SJCRH30 (cell line): ENCODE measurements around the gene CELSR1. TPM values are rescaled to one million over a fixed set of nuclear protein-coding genes. Genes with fewer than 3 reads are reported as not detected.

Experiments
- DNase-seq, 2 experiments: peaks; one replicate each; pipeline ENCODE4 v3.0.0-alpha.2; 2015 to 2020
- H3K27ac ChIP-seq: fragments of 250-450 bp; sonication (Bioruptor Pico); 2 replicates; pipeline ENCODE4 v1.5.1; 2020; ENCODE audit warnings: mild to moderate bottlenecking, moderate library complexity
- H3K27me3 ChIP-seq: fragments of 250-450 bp; sonication (Bioruptor Pico); 2 replicates; pipeline ENCODE4 v1.5.1; 2020; ENCODE audit warnings: mild to moderate bottlenecking, moderate library complexity
- H3K36me3 ChIP-seq: fragments of 250-450 bp; sonication (Bioruptor Pico); 2 replicates; pipeline ENCODE4 v1.5.1; 2020; ENCODE audit warnings: mild to moderate bottlenecking, moderate library complexity
- H3K4me1 ChIP-seq: fragments of 250-450 bp; sonication (Bioruptor Pico); 2 replicates; pipeline ENCODE4 v1.5.1; 2020; ENCODE audit warnings: mild to moderate bottlenecking, moderate library complexity
- H3K4me3 ChIP-seq: fragments of 250-450 bp; sonication (Bioruptor Pico); 2 replicates; pipeline ENCODE4 v1.5.1; 2020; ENCODE audit warnings: mild to moderate bottlenecking, moderate library complexity
- H3K9me3 ChIP-seq: fragments of 250-450 bp; sonication (Bioruptor Pico); replicated peaks from 2 replicates; pipeline ENCODE4 v1.5.1; 2020; ENCODE audit warnings: mild to moderate bottlenecking, moderate library complexity
- total RNA-seq: library from RNA; depleted of rRNA; stranded (reverse); fragments of >200 nt; shearing (Covaris generic); gene quantifications from 2 replicates; pipeline ENCODE4 v1.2.3, GENCODE V29; 2014

Gene CELSR1
- total RNA-seq, 1 experiment from 2014 or later, result not detected

GRCh38 chr22:46467006-46467405 lies 70.4 kb downstream of the CELSR1 start:
- DNase-seq, result no peak
- H3K27ac ChIP-seq, result no peak overlapping the region
- H3K9me3 ChIP-seq, result no peaks in the 10 kb centered on the region
- H3K4me1 ChIP-seq, result no peaks in the 10 kb centered on the region
- no peak overlapping the region for H3K4me3 ChIP-seq
- no peaks in the 10 kb centered on the region for H3K27me3 ChIP-seq
- no peaks in the 10 kb centered on the region for H3K36me3 ChIP-seq

DNA sequence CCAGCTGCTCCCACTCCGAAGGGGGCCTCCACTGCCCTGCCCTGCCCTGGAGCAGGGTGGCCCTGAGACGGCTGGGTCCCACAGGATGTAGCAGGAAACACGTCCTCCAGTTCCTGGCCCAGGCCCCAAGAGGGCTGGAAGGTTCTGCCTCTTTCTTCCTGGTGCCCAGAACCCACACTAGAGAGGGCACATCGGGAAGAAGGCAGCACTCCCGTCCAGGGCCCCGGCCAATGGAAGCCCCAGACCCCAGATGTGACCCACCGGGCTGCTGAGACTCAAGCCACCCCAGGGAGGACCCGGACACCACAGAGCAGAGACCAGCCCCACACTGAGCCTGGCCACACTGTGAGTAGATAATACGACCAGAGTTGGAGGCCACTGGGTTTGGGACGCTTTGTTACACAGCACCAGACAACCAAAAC lies 71.2 kb downstream of the CELSR1 start:
- Histone ChIP-seq H3K36me3 (no peaks in the 10 kb centered on the region), H3K27ac (no peak overlapping the region), H3K27me3 (peaks cover 3% of the 10 kb centered on the region; the same call in 1 of the 2 replicates), H3K4me3 (no peak overlapping the region), H3K4me1 (no peaks in the 10 kb centered on the region), H3K9me3 (no peaks in the 10 kb centered on the region)
- DNase-seq, result no peak

DNA sequence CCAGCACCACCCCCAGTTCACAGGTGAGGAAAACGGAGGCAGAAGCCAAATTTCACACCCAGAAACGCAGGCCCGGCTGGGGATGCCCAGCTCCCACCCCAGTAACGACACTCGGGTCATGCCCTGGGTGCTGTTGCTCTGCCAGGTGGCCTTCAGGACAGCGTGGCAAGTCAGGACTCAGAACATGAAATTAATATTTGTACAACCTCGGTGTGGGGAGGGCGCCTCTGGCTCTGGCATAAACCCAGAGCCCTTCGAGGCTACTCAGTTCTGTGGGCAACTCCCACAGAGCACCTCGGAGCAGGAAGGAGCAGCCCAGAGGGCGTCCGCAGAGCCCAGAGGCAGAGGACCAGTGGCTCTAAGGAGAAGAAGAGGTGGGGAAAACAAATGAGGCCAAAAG lies 71.6 kb downstream of the CELSR1 start:
- H3K27ac ChIP-seq, result no peak overlapping the region
- no peaks in the 10 kb centered on the region for H3K36me3 ChIP-seq
- DNase-seq, result no peak
- H3K4me1 ChIP-seq, result no peaks in the 10 kb centered on the region
- no peak overlapping the region for H3K4me3 ChIP-seq
- H3K27me3 ChIP-seq, result peaks cover 3% of the 10 kb centered on the region; the same call in 1 of the 2 replicates
- no peaks in the 10 kb centered on the region for H3K9me3 ChIP-seq

- no peak for DNase-seq
- H3K27me3 ChIP-seq, result peaks cover 7% of the 10 kb centered on the region
- no peaks in the 10 kb centered on the region for H3K9me3 ChIP-seq
- no peaks in the 10 kb centered on the region for H3K36me3 ChIP-seq
- no peak overlapping the region for H3K4me3 ChIP-seq
- no peak overlapping the region for H3K27ac ChIP-seq
- H3K4me1 ChIP-seq, result no peaks in the 10 kb centered on the region
These were observed 72.1 kb downstream of the CELSR1 start for GRCh38 chr22:46465345-46465720.

DNA sequence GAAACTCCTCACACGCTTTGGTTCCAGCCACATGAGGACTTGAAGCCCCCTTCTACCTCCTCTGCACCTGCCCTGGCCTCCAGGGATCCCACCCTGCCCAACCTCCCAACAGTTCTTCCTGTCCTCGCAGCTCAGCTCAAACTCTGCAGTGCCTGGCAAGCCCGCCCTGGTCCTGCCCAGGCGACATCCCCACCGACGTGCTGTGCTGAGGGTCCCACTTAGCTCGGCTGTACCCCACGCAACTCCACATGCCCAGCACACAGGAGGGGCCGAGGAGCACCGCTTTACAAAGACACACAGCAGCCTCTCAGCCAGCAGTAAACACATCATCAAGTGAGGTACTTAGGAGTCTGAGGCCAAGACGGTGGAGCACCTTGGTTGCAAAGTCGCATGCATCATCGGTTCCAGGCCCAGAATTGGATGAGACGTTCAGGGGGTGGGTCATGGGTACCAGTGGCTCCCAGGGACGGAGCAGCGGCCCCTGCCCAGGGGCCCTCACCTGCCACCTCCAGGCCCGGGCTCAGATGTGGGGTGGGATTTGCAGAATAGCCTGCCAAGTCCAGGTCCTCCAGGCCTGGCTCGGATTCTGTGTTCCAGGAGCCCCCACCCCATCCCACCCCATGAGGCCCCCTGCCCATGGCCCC lies 72.6 kb downstream of the CELSR1 start:
- Histone ChIP-seq H3K27me3 (peaks cover 12% of the 10 kb centered on the region), H3K9me3 (no peaks in the 10 kb centered on the region), H3K4me1 (no peaks in the 10 kb centered on the region), H3K4me3 (no peak overlapping the region), H3K36me3 (no peaks in the 10 kb centered on the region), H3K27ac (no peak overlapping the region)
- DNase-seq, result no peak

GRCh38 chr22:46464296-46464695 lies 73.1 kb downstream of the CELSR1 start:
- H3K27me3 ChIP-seq, result peaks cover 13% of the 10 kb centered on the region
- H3K4me1 ChIP-seq, result no peaks in the 10 kb centered on the region
- no peak overlapping the region for H3K27ac ChIP-seq
- DNase-seq, result no peak
- no peaks in the 10 kb centered on the region for H3K9me3 ChIP-seq
- H3K36me3 ChIP-seq, result no peaks in the 10 kb centered on the region
- H3K4me3 ChIP-seq, result no peak overlapping the region

DNA sequence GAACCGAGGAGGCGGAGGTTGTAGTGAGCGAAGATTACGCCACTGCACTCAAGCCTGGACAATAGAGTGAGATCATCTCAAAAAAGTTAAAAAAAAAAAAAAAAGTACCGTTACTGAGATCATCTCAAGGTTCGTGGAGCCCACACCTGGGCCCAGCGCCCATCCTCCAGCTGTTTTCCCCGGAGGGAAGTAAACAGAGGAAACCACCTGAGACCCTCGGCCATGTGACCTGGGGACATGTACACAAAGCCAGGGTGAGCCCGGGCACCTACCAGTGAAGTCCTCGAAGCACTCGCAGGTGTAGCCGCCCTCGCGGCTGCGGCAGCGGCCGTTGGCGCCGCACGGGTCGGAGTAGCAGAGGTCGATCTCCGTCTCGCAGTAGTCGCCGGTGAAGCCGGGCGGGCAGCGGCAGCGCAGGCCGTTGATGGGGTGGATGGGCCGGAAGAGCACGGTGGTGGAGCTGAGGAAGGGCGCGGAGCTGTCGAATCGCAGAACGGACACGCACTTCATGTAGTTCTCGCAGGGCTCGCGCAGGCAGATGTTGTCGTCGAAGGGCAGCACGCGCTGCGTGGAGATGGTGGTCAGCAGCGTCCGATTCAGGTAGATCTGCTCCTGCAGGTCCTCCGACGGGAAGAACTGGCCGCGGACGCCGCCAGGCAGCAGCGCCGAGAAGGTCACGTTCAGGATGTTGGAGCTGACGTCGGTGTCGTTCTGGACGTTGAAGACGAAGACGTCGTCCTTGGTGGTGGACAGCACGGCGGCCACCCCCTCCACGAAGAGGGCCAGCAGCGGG lies 73.8 kb downstream of the CELSR1 start:
- no peaks in the 10 kb centered on the region for H3K4me1 ChIP-seq
- H3K36me3 ChIP-seq, result no peaks in the 10 kb centered on the region
- peaks cover 20% of the 10 kb centered on the region for H3K27me3 ChIP-seq
- no peak overlapping the region for H3K27ac ChIP-seq
- no peak for DNase-seq
- H3K9me3 ChIP-seq, result no peaks in the 10 kb centered on the region
- H3K4me3 ChIP-seq, result no peak overlapping the region

GRCh38 chr22:46462726-46463371 lies 74.6 kb downstream of the CELSR1 start:
- H3K27me3 ChIP-seq, result peaks cover 24% of the 10 kb centered on the region
- DNase-seq, result no peak
- H3K36me3 ChIP-seq, result no peaks in the 10 kb centered on the region
- H3K4me1 ChIP-seq, result no peaks in the 10 kb centered on the region
- no peak overlapping the region for H3K27ac ChIP-seq
- H3K9me3 ChIP-seq, result no peaks in the 10 kb centered on the region
- no peak overlapping the region for H3K4me3 ChIP-seq

DNA sequence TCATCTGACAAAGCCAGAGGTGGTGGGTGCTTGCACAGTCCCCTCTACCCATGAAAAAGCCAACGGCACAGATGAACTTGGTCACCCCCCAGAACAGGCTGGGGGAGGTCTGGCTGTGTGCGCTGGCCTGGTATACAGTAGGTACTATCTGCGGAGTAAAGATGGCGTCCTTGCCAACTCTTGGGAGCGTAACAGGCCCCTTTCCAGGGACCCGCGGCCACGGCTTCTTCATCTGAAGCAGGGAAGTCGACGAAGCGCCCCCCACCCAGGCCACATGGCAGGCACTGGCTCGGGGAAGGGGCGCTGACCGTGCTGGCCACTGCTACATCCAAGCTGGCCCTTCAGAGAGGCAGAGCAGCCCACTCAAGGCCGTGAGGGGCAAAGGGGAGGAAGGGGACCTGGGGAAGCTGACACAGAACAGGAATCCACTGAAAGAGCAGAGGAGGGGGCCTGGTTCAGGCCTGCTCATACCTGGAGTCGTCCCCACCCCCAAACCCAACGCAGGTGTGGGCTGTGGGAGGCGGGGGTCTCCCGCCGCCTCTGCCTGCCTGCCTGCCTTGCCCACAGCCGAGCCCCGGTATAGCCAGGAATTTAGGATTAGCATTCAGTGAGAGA lies 75.7 kb downstream of the CELSR1 start:
- H3K27ac ChIP-seq, result no peak overlapping the region
- H3K27me3 ChIP-seq, result peaks cover 28% of the 10 kb centered on the region
- no peaks in the 10 kb centered on the region for H3K9me3 ChIP-seq

DNA sequence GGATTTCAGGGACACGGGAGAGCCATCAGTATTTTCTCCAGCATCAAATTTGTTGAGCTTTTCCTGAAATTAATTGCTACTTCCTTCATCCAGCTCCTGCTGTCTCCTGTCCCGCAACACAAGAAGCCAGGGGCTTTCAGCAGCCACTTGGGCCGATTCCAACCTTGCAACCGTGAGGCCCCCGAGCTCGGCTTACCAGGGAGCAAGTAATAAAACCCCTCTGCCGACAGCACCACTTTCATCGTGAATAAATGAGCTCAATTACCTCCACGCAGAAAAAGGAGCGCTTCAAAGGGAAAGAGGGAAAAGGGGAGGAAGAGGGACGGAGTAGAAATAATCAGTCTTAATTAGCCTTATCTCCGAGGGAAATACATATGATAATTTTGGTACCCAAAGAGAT lies 76.6 kb downstream of the CELSR1 start:
- H3K4me3 ChIP-seq, result no peak overlapping the region
- no peak overlapping the region for H3K27ac ChIP-seq
- DNase-seq, result no peak
- H3K9me3 ChIP-seq, result no peaks in the 10 kb centered on the region
- no peaks in the 10 kb centered on the region for H3K36me3 ChIP-seq
- no peaks in the 10 kb centered on the region for H3K4me1 ChIP-seq
- H3K27me3 ChIP-seq, result peaks cover 31% of the 10 kb centered on the region

More for the DNA sequence above, 75.7 kb downstream of the CELSR1 start:
- Histone ChIP-seq H3K4me1 (no peaks in the 10 kb centered on the region), H3K4me3 (no peak overlapping the region), H3K36me3 (no peaks in the 10 kb centered on the region)
- no peak for DNase-seq

- H3K27ac ChIP-seq, result no peak overlapping the region
- H3K9me3 ChIP-seq, result no peaks in the 10 kb centered on the region
- peaks cover 34% of the 10 kb centered on the region for H3K27me3 ChIP-seq
- H3K36me3 ChIP-seq, result no peaks in the 10 kb centered on the region
- no peaks in the 10 kb centered on the region for H3K4me1 ChIP-seq
- DNase-seq, result no peak
- no peak overlapping the region for H3K4me3 ChIP-seq
These were observed 77.9 kb downstream of the CELSR1 start for GRCh38 chr22:46459347-46460065.

DNA sequence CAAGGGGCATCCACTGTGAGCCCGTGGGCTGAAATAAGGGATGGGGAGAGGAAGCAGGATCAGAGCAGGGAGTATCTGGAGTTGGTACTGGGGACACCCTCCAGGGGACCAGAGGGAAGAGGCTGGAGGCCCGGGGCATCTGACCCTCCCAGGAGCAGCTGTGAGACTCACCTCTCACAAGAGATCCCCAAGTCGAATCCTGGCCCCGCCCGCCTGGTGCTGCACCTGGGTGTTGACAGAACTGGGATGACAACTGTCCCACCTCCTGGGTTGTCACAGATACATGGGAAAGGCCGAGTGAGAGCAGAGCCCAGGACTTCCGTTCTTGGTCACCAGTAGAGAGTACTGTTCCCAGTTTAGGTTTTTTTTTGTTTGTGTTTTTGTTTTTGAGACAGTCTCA lies 78.9 kb downstream of the CELSR1 start:
- Histone ChIP-seq H3K4me1 (no peaks in the 10 kb centered on the region), H3K36me3 (no peaks in the 10 kb centered on the region), H3K4me3 (no peak overlapping the region), H3K9me3 (no peaks in the 10 kb centered on the region), H3K27me3 (peaks cover 37% of the 10 kb centered on the region), H3K27ac (no peak overlapping the region)
- DNase-seq, result no peak

GRCh38 chr22:46457502-46458488 lies 79.6 kb downstream of the CELSR1 start:
- peak in 1 of 2 experiments; percentile 8 for DNase-seq
- Histone ChIP-seq H3K27ac (no peak overlapping the region), H3K9me3 (no peaks in the 10 kb centered on the region), H3K27me3 (peaks cover 39% of the 10 kb centered on the region), H3K36me3 (no peaks in the 10 kb centered on the region), H3K4me3 (no peak overlapping the region), H3K4me1 (no peaks in the 10 kb centered on the region)

- H3K4me3 ChIP-seq, result no peak overlapping the region
- H3K27ac ChIP-seq, result no peak overlapping the region
- no peak for DNase-seq
- H3K36me3 ChIP-seq, result no peaks in the 10 kb centered on the region
- H3K9me3 ChIP-seq, result no peaks in the 10 kb centered on the region
- H3K27me3 ChIP-seq, result peaks cover 40% of the 10 kb centered on the region
- H3K4me1 ChIP-seq, result no peaks in the 10 kb centered on the region
These were observed 80.6 kb downstream of the CELSR1 start for GRCh38 chr22:46456818-46457163.
